GM10266 (cell line): ENCODE results near the gene ARL15.

Source experiments
- DNase-seq: peaks from one replicate; pipeline ENCODE4 v3.0.0; 2012; ENCODE audit errors: extremely low spot score
- TF ChIP-seq, protein P1 (sequence below): IDR thresholded peaks from 2 replicates; pipeline ENCODE4 v1.5.1; 2012; ENCODE audit warnings: mild to moderate bottlenecking, low read depth; ENCODE audit not compliant: control insufficient read depth, insufficient read depth; ENCODE audit errors: missing control alignments

Gene ARL15

GRCh38 chr5:53882006-53882675, 428.2 kb downstream of the ARL15 start:
- TF ChIP-seq, protein P1, sequence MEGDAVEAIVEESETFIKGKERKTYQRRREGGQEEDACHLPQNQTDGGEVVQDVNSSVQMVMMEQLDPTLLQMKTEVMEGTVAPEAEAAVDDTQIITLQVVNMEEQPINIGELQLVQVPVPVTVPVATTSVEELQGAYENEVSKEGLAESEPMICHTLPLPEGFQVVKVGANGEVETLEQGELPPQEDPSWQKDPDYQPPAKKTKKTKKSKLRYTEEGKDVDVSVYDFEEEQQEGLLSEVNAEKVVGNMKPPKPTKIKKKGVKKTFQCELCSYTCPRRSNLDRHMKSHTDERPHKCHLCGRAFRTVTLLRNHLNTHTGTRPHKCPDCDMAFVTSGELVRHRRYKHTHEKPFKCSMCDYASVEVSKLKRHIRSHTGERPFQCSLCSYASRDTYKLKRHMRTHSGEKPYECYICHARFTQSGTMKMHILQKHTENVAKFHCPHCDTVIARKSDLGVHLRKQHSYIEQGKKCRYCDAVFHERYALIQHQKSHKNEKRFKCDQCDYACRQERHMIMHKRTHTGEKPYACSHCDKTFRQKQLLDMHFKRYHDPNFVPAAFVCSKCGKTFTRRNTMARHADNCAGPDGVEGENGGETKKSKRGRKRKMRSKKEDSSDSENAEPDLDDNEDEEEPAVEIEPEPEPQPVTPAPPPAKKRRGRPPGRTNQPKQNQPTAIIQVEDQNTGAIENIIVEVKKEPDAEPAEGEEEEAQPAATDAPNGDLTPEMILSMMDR, result no peak
- DNase-seq, result no peak

DNA sequence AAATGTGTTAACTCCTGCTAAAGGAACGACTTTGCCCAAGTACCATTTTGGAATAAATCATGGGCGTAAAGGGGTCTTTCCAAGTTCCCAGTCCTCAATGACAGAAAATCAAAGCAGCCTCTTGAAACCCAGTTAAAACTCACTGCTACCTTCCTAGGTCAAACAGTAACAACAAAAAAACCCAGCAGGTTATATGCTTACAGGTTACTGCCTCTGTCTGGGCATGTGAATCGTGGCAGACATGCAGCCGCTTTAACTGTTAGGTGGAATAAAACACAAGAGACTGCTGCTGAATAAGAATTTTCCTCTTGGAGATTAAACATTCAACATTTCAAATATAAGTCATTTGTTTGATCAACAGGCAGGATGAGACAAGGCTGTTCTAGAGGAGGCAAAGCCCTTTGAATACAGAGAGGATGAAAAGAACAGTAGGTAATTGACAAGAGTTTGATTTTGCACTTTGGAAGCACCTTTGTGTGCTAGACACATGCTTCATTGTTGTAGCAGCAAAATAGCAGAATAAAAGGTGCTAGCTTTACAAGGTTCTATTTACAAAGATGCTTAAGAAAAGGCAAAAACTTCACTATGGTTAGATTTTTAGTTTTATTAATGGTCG, 430.6 kb downstream of the ARL15 start:
- DNase-seq, result no peak
- TF ChIP-seq, protein P1, result no peak

DNA sequence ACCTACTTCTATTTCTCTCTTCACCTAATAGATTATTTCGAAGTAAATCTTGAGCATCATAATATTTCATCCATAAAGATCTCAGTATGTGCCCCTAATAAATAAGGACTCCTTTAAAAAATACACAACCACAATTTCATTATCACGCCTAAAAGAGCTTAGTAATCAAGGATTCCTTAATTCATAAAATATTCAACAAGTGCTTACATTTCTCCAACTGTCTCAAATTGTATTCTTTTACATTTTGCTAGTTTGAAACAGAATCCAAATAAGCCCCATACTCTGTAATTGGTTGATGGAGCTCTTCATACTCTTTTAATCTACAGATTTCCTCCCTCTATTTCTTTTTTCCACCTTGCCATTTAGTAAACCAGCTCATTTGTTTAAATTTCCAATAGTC, 432.4 kb downstream of the ARL15 start:
- no peak for DNase-seq
- TF ChIP-seq, protein P1, result no peak

GRCh38 chr5:53877243-53877642, 433.1 kb downstream of the ARL15 start:
- no peak for DNase-seq
- TF ChIP-seq, protein P1, result no peak

- no peak for DNase-seq
- TF ChIP-seq, protein P1, result no peak
Measured at GRCh38 chr5:53874409-53874808, 436.0 kb downstream of the ARL15 start.

DNA sequence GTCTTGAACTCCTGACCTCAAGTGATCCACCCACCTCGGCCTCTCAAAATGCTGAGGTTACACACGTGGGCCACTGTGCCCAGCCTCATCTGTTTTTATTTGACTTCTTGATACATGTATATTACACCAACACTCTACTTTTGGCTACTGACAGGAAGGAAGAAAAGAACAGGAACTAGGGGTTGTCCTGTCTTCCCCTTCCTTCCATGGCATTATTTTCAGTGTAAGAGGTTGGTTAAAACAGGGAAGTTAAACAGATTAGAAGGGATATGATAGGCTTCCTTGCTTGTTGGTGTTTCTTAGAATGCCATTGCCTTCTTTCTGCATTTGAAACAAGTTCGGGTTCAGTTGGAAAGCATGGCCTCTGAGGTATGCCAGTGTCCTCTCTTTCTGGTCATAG, 437.1 kb downstream of the ARL15 start:
- TF ChIP-seq, protein P1, result no peak
- no peak for DNase-seq

DNA sequence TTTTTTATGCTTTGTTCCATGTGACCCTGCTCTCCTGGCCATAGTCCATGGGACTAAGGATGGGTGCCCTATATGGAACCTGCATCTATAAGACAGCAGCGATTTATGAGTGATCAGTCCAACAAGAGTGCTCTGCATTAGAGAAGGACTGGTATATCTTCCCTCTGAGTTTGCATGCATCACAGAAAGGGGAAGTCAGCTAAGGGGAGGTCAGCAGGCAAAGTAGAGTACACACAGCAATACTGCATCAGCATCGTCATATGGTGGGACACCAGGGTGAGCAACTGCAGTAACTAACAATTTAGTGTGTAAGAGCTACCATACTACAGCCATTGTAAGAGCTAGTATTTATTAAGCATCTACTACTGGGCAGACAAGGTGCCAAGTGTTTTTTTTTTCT, 438.6 kb downstream of the ARL15 start:
- DNase-seq, result no peak
- TF ChIP-seq, protein P1, result no peak
